Muscle layer of colon (tissue), 2 donors: ENCODE results near the gene TNFRSF13B.
"Not testable (repeated sequence)": the region's sequence is repeated elsewhere in the genome, so short reads cannot be mapped to it uniquely, and the experiment has no call there.

Experiments used
- H3K27ac ChIP-seq: one replicate; pipeline ENCODE4 v1.7.0; 2013; ENCODE audit warnings: low read depth, mild to moderate bottlenecking, low read length, moderate library complexity
- H3K27me3 ChIP-seq, 2 donors: one replicate each; pipeline ENCODE4 v1.7.0; 2013; ENCODE audit warnings: low read length in 2 of 2, mild to moderate bottlenecking in 2 of 2; ENCODE audit not compliant: insufficient read depth in 2 of 2, control insufficient read depth in 1 of 2
- H3K36me3 ChIP-seq: one replicate; pipeline ENCODE4 v1.7.0; 2013; ENCODE audit warnings: mild to moderate bottlenecking, low read length; ENCODE audit not compliant: insufficient read depth
- H3K4me1 ChIP-seq: one replicate; pipeline ENCODE4 v1.7.0; 2013; ENCODE audit warnings: mild to moderate bottlenecking, low read length; ENCODE audit not compliant: insufficient read depth
- H3K4me3 ChIP-seq, 2 donors: one replicate each; pipeline ENCODE4 v1.7.0; 2013; ENCODE audit warnings: low read length in 2 of 2, low read depth in 1 of 2, mild to moderate bottlenecking in 1 of 2, moderate library complexity in 1 of 2
- H3K9ac ChIP-seq: one replicate; pipeline ENCODE4 v1.7.0; 2013; ENCODE audit warnings: low read length
- H3K9me3 ChIP-seq: one replicate; pipeline ENCODE4 v1.7.0; 2013; ENCODE audit warnings: mild to moderate bottlenecking, low read length
- donor health status: abdominal sarcoma.
- donor health status: Adenocarcinoma of cecum.

Gene TNFRSF13B

DNA sequence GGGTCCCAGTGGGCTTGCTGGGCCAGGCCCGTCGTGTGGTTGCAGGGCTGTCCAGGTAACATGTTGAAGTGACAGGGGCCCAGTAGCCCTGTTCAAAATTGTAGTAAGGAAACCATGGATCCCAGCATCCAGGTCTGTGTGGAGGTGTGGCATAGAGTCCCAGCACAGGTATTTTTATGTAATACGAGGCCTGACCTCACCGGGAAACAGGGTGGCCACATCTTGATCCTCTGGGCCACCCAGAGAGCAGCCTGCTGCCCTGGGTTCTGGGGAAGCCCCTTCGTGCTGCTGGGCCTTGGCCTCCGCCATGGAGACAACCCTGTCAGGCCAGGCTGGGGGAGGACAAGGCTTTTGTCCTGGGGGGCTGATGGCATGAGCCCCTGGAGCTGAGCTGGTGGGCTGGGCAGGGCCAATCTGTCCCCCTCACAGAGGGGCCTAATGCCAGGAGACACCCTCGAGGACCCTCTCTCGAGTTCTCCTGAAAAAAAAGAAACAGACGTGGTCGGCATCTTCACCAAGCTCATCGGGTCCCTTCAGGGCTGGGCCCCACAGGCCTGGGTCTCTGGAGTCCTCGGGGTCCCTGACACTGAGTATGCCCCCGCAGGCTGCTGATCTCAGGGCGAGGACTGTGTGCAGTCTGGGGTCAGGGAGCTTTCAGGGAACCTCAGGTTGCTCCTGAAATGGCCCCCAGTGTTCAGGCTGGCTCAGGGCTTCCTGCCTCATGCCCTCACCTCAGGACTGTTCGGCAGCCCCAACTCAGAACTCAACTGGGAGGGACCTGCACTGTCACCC is 47.8 kb downstream of the TNFRSF13B start:
- Histone ChIP-seq H3K27ac (no peak overlapping the region), H3K36me3 (no peaks in the 10 kb centered on the region), H3K4me1 (no peaks in the 10 kb centered on the region), H3K9ac (no peak overlapping the region), H3K27me3 (no peaks in the 10 kb centered on the region), H3K9me3 (no peaks in the 10 kb centered on the region), H3K4me3 (no peak overlapping the region)

DNA sequence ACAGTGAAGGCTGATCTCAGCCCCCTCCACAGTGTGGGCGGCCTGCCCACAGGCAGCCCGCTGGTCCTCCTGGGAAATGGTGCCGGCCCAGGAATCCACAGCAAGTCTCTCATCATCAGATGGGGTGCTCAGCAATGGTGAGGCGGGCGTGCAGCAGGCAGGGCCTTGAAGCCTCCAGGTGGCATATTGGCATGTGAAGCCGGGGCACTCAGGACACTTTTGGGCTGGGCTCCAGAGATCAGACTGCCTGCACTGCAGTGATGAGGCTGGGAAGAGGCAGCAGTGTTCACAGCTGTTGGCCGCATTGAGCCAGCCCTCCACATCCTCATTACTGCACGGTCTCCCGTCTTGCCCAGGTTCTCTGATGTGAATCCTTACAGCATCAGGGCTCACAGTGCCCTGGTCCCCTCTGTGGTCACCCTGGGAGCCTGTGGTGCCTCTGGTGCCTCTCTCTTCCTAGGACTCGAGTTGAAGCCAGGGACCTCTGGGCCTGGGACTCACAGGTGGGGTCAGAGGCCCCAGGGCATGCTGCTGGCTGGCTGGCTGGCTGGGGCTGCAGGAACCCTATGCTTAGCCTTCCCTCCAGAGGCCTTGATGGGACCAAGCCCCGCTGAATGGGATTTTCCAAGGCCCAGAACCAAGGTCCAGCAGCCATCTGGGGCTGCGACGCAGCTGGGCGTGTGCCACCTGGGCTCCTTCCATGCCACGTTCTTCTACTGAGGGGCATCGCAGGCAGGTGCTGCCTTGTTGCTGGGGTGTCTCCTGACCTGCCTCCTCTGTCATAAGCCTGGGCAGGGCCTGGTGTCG is 48.6 kb downstream of the TNFRSF13B start:
- Histone ChIP-seq H3K4me3 (no peak overlapping the region), H3K4me1 (no peaks in the 10 kb centered on the region), H3K9ac (no peak overlapping the region)

DNA sequence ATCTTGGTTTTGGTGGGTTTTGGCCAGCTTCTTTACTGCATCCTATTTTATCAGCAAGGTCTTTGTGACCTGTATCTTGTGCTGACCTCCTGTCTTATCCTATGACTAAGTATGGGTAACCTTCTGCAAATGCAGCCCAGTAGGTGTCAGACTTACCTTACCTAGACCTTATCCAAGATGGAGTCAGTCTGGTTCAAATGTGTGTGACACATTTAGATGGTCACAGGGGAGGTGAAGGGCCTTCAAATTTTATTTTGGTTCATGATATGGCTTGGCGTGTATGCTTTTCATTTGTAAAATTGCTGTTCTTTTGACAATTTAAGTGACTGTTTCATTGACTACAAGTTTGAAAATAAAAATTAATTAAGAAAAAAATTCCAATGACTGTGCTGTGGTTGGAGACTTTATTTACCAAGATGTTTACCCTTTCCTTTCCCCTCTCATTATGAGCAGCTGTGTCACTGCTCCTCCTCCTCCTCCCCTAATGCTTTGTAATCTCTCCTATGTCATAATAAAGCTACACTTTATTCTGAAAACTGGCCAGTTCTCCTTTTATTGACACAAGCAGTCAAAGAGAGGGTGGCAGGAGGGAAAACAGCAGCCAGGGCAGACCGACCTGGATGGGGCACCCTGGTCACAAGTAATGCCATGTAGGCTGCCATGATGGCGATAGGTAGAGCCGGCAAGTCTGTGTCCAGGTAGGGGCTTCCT is 49.4 kb downstream of the TNFRSF13B start:
- Histone ChIP-seq H3K9me3 (no peaks in the 10 kb centered on the region), H3K4me1 (no peaks in the 10 kb centered on the region), H3K27me3 (no peaks in the 10 kb centered on the region), H3K36me3 (no peaks in the 10 kb centered on the region), H3K4me3 (no peak overlapping the region), H3K27ac (no peak overlapping the region), H3K9ac (no peak overlapping the region)

More for the DNA sequence above, 48.6 kb downstream of the TNFRSF13B start:
- Histone ChIP-seq H3K36me3 (no peaks in the 10 kb centered on the region), H3K9me3 (no peaks in the 10 kb centered on the region), H3K27me3 (no peaks in the 10 kb centered on the region), H3K27ac (no peak overlapping the region)

DNA sequence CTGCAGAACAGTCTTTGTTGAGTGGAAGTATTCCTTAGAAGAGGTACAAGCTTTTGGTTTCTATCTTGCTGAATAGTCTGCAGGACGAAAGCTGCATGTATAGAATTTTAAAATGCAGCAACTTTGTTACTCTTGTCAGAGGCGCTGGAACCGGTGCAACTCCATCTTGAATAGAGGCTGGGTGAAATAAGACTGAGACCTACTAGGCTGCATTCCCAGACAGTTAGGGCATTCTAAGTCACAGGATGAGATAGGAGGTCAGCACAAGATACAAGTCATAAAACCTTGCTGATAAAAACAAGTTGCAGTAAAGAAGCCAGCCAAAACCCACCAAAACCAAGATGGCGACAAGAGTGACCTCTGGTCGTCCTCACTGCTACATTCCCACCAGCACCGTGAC is 50.5 kb downstream of the TNFRSF13B start:
- not testable (repeated sequence) for H3K27ac ChIP-seq, H3K9ac ChIP-seq, H3K4me1 ChIP-seq, H3K36me3 ChIP-seq, H3K27me3 ChIP-seq, H3K4me3 ChIP-seq, H3K9me3 ChIP-seq

DNA sequence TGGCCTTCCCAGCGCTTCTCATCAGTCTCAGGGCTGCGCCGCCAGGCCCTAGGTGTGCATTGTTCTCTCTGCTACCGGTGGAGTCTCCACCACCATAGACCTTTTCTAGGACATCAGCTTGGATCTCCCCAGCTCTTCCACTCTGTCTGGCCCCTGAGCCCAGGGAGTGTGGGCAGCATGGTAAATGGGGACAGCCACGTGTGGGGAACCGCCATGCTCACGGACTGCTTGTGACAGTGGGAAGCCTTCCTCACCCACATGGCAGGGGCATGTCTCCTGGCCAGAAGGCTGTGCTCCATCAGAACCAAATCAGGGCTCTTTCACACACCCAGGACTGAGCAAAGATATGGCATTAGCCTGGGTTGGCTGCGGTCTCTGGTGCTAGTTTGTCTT is 51.3 kb downstream of the TNFRSF13B start:
- Histone ChIP-seq H3K36me3 (no peaks in the 10 kb centered on the region), H3K9me3 (no peaks in the 10 kb centered on the region), H3K27me3 (no peaks in the 10 kb centered on the region), H3K4me3 (no peak overlapping the region), H3K4me1 (no peaks in the 10 kb centered on the region), H3K9ac (no peak overlapping the region), H3K27ac (no peak overlapping the region)

DNA sequence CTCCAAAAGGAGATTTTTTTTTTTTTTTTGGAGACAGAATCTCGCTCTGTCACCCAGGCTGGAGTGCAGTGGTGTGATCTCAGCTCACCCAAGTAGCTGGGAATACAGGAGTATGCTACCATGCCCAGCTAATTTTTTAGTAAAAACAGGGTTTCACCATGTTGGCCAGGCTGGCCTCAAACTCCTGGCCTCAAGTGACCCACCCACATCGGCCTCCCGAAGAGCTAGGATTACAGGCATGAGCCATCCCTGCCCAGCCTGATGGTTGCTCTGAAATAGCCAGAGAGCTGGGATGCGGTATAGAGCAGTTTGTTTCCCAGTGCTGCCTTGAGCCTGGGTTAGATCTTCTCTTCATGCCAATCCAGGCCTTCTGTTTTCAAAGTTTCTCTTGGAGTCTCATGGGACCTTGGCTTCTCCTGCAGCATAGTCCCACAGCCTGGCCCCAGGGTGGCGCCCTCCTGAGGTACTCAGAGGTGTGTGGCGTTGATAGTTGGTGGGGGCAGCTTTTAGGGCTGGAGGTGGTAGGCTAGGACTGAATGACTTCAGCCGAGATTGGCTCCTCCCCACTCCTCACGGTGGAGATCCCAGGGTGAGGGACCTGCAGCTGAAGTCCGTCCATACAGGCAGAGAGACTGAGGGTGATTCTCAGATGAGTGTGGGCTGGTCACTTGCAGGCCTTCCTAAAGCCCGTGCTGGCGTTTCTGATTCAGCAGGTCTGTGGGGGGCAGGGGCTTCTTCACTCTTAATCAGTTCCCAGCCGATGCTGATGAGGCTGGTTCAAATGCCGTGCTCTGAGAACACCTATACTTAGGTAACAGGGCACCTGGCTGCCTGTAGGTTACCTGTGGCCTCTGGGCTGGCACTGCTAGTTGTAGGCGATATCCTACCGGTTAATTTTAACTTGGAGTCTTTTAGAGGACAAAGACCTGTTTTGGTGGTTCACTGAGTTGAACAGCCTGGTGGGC is 52.0 kb downstream of the TNFRSF13B start:
- H3K36me3 ChIP-seq: no peaks in the 10 kb centered on the region
- no peaks in the 10 kb centered on the region for H3K4me1 ChIP-seq
- H3K4me3 ChIP-seq: no peak overlapping the region

DNA sequence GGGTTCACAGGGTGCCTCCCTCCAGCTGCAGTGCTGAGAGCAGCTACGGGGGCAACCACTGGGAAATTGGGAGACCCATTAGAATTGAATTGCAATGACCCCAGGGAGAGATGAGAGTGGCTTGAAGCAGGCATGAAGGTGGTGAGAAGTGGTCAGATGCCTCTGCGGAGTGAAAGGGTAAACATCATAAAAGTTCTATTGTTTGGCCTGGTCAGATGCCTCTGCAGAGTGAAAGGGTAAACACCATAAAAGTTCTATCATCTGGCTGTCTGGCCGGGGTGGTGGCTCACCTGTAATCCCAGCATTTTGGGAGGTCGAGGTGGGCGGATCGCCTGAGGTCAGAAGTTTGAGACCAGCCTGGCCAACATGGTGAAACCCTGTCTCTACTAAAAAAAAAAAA is 53.5 kb downstream of the TNFRSF13B start:
- H3K4me3 ChIP-seq: no peak overlapping the region
- no peak overlapping the region for H3K27ac ChIP-seq
- H3K27me3 ChIP-seq: no peaks in the 10 kb centered on the region
- no peaks in the 10 kb centered on the region for H3K36me3 ChIP-seq
- H3K9ac ChIP-seq: no peak overlapping the region
- H3K4me1 ChIP-seq: no peaks in the 10 kb centered on the region
- no peaks in the 10 kb centered on the region for H3K9me3 ChIP-seq

More for the DNA sequence above, 52.0 kb downstream of the TNFRSF13B start:
- H3K27me3 ChIP-seq: no peaks in the 10 kb centered on the region
- H3K27ac ChIP-seq: no peak overlapping the region
- H3K9me3 ChIP-seq: no peaks in the 10 kb centered on the region
- H3K9ac ChIP-seq: no peak overlapping the region

DNA sequence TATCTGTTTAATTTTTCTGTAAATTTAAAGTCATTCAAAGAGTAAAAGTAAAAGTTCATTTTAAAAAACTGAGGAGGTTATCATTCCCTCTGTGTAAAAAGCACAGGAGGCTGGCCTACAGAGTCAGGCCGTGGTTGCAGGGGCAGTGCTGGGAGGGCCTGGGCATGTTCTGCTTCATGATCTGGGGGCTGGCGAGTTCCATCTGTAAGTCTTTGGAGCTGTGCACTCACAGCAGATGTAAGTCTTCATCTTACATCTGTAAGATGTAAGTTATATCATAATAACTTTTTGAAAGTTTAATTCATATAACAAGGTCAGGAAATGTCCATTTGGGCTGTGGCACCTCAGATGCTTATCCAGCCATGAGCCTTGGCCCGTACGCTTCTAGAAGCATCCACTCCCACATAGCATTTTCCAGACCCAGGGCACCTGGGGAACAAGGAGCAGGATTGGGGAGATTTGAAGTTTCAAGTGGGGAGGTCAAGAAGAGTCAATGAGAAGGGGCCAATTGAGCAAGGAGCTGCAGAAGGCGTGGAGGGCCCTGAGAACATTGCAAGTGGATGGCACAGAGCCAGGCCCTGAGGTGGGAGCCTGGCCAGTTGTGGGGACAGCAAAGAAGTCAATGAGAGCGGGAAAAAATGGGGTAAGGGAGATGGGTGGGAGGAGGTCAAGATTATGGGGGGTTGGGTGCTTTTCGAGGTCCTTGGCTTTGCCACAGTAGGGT is 54.1 kb downstream of the TNFRSF13B start:
- Histone ChIP-seq H3K36me3 (no peaks in the 10 kb centered on the region), H3K4me3 (no peak overlapping the region), H3K27me3 (no peaks in the 10 kb centered on the region), H3K9ac (no peak overlapping the region), H3K9me3 (no peaks in the 10 kb centered on the region), H3K4me1 (no peaks in the 10 kb centered on the region), H3K27ac (no peak overlapping the region)

DNA sequence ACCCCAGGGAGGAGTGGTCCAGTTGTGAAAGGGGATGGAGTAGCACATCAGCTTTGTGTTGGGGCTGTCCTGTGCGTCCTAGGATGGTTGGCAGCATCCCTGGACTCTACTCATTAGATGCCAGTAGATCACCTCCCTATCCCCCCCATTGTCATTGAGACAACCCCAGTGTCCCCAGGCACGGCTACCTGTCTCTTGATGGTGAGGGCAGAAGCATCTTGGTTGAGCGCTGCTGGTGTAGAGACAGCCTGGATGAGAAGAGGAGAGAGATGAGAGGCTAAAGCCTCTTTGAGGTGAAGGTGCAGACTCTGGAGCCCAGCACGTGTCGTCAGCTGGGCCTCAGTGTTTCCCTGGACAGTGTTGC is 55.4 kb downstream of the TNFRSF13B start:
- Histone ChIP-seq H3K9ac (no peak overlapping the region), H3K36me3 (no peaks in the 10 kb centered on the region), H3K4me1 (no peaks in the 10 kb centered on the region), H3K27me3 (no peaks in the 10 kb centered on the region), H3K4me3 (no peak overlapping the region), H3K9me3 (no peaks in the 10 kb centered on the region), H3K27ac (no peak overlapping the region)

DNA sequence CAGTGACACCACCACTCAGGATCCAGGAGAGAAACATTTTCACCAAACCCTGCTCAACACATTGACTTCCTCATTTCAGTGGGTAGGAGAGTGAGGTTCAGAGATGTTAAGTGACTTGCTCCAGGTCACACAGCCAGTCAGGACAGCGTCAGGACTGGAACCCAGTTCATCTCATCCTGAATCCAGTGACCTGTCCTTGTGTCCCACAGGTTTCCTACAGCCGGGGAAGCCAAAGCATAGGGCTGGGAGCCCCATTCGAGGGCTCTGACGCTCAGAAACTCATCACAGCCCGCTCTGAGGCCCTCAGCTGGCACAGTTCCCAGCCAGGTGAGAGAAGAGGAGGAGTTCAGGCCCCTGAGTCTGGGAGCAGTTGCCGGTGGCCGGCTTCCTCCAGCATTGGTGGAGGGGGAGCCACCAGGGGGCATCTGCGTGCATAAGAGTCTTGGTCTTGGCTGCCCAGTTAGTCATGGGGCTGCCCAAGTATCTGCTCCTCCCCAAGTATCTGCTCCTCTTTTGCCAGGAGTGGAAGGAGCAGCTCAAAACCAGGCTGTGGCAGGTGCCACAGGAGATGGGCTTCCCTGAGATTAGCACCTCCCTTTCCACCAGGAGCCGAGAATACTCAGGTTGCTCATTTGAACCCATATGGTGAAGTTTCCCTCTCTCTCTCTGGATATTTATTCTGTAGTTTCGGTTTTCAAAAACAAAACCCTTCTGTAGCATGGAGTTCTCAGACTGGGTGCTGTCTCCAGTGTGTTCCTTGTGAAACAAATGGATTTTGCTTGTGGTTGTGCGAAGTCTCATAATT is 56.0 kb downstream of the TNFRSF13B start:
- Histone ChIP-seq H3K9me3 (no peaks in the 10 kb centered on the region), H3K9ac (no peak overlapping the region), H3K27me3 (no peaks in the 10 kb centered on the region), H3K27ac (no peak overlapping the region), H3K4me1 (no peaks in the 10 kb centered on the region), H3K4me3 (no peak overlapping the region), H3K36me3 (no peaks in the 10 kb centered on the region)
